Stimulated activated CD4-positive, alpha-beta T cell treated with anti-CD3 and anti-CD28 coated beads, Interleukin-15, amount 100 ng/mL, for 48 hours (primary cell): Measurements from ENCODE around the gene FZD2.
A peak's percentile ranks its signal among the peaks of the same experiment; 100 is the strongest.
"Not testable (repeated sequence)": the region's sequence is repeated elsewhere in the genome, so short reads cannot be mapped to it uniquely, and the experiment has no call there.

ENCODE experiments used
- DNase-seq, 2 donors: peaks; one replicate each; pipeline ENCODE4 v3.0.0-alpha.2; 2020; ENCODE audit warnings: low read depth in 2 of 2

The FZD2 gene

DNA sequence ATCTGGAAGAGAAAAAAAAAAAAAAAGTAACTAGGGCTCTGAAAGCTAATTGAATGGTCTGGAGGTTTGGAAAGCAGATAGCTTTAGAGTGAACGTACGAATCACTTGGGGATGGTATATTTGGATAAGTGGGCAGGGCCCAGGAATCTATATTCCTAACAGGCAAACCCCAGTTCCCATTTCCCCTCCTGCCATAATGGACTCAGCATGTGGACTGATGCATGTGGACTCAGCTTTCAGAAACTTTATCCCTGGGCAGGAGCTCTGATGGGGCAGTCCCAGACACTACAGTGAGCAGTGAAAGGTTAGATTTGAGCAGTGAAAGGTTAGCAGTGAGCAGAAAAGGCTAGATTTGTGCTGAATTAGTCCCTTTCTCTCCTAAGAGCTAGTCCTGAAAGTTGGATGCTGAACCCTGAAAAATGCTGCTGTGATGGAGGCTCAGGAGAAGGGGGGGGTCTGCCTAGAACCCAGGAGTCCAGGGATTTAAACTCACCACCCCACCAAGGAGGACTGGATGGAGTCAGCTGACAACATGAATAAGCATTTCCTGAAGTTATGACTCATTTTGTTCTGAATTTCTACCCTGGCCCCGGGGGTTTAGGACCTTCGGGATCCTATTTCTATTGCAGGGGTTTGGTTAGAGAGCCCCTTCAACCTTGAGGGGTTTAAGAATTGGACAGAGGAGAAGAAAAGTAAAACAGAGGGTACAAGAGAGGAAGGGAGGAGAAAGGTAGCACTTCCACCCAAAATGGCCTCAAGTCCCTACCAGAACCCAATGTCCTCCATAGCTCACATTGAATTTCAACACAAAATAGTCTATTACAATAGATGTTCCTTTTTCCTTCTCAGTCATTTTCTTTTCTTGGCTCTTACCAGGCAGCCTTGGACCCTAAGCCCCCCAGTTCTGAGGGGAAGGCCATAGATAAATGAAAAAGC, 10.3 kb upstream of the FZD2 start:
- no peak for DNase-seq

DNA sequence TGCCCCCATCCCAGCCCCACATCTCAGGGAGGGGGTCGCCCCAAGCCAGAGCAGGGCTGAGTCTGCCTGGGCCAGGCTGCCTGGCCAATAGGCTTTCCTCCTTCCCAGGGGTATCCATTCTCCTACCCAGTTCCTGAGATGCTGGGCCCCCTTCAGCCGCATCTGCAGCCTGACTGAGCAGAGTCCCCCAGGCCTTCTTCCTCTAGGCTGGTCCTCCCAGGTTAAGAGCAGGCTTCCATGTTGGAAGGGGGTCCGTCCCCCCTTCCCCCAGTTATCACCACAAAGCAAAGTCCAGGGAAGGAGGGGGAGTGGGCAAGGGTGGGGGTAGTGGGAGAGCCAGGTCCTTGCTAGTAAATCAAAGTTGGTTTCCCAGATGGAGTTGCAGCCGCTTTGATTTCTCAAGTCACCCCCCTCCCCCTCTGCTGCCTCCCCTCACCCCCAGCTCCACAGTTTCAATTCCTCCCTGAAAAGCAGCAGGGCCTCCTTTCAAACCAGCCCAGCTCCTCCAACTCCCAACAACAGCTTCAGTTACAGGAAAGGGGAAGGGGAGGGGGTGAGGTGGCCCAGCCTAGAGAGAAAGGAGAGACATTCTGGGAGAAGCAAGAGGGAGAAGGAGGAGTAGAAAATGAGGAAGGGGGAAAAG, 9.5 kb upstream of the FZD2 start:
- no peak for DNase-seq

DNA sequence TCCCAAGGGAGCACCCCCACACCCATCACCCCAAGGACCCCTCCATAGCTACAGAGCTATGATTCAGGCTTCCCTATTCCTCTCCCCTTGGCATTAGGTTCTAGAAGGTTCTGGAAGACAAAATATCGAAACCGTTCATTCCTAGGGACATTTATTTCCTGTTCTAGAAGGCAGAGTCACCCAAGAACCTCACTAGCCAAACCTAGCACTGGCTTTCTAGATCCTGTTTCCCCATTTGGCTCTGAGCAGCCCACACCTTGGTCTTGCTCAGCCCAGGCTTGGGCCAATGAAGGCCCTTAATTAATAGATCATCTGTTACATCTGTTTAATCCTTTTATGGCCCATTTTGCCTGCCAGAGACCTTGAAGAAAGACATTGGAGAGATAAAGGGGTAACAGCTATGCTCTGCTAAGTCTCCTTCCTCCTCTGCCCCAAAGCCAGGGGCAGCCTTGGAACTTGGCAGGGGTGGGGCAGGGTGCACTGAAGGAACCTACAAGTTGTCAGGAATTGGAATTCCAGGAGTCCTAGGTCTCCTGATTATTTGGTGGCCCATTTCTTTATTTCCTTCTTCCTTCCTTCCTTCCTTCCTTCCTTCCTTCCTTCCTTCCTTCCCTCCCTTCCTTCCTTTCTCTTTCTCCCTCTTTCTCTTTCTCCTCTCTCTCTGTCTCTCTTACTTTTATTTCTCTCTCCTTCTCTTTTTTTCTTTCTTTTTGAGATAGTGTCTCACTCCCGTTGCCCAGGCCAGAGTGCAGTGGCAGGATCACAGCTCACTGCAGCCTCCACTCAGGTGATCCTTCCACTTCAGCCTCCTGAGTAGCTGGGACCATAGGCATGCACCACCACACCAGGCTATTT, 8.7 kb upstream of the FZD2 start:
- no peak for DNase-seq

DNA sequence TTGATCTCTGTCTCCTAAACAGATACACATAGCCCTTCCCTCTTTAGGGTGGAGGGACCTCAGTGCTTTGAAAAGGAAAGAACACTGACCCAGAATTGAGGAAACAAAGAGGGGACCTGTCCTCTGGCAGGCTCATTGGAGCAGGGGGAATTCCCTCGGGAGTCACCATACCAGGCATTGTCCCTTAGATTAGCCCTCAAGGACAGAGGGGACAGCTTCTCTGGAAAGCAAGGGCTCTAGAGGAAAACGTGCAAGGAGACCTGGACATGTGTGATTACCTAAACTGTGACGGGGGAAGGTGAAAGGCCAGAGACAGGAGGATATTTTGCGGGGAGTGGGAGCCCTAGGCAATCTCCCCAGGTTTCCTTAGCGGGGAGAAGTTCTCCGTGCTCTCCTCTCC, 7.6 kb upstream of the FZD2 start:
- no peak for DNase-seq

DNA sequence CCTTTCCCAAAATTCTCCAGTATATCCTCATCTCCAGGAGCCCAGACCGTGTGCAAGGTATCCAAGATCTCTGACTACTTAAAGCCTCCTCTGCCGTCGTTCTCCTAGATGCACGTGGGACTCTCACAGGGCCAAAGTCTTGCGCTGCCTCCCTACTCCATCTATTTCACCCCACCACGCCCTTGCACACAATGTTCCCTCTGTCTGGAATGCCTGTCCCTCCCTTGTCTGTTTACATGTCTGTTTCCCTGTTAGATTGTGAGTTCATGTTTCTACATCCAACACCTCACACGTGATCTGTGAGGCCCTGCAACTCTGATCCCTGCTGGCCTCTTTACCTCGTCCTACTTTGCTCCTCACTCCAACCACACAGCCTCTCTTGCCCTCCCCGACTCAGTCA, 4.9 kb upstream of the FZD2 start:
- DNase-seq, result no peak

DNA sequence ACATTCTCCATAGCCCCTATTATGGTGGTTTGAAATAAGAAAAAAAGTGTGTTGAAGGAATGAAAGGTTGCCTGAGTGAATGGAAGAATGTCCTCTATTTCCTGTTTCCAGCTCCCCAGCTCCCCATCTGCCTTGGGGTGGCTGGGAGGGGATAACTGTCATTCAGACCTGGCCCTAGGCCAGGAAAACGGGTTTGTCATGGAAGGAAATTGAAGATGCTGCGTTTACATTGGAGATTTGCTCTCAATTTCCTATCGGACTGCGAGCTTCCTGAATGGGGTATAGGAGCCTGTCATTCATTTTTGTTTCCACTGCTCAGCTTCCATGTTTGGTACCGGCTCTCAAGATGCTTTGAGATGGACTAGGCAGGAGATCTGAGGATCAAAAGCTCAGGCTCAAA, 2.2 kb upstream of the FZD2 start:
- DNase-seq, result no peak

DNA sequence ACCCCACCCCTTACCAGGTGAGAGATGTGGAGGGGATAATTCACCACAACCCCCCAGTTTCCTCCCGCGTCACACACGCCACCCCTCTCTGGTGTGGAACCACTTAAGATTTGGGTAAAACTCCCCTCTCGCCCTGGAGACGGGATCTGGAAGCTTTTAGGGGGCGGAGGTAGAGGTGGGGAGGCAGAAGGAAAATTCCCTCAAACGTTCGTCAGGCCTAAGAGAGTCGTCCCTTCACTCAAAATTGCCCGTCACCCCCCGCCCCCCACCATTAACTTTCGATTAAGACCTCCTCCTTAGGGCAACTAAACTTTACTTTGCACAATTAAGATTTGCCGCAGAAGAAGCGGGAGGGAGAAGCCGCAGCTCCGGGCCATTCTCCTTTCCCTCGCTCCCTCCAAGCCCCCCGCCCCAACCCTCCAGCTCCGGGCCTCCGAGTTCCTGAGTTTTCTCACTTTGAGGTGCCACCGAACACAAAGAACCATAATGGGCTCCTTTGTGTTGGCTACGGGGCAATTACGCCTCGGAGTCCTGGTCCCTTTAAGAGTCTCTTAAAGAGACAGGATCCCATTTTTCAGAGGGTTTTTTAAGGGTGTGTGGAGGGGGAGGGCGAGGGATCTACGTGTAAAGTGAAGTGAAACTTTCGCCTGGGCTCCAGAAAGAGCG, 985 bp upstream of the FZD2 start:
- no peak for DNase-seq

DNA sequence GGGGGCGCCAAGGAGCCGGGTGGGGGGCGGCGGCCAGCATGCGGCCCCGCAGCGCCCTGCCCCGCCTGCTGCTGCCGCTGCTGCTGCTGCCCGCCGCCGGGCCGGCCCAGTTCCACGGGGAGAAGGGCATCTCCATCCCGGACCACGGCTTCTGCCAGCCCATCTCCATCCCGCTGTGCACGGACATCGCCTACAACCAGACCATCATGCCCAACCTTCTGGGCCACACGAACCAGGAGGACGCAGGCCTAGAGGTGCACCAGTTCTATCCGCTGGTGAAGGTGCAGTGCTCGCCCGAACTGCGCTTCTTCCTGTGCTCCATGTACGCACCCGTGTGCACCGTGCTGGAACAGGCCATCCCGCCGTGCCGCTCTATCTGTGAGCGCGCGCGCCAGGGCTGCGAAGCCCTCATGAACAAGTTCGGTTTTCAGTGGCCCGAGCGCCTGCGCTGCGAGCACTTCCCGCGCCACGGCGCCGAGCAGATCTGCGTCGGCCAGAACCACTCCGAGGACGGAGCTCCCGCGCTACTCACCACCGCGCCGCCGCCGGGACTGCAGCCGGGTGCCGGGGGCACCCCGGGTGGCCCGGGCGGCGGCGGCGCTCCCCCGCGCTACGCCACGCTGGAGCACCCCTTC, 484 bp downstream of the FZD2 start:
- DNase-seq, result peak; percentile 9 to 14

DNA sequence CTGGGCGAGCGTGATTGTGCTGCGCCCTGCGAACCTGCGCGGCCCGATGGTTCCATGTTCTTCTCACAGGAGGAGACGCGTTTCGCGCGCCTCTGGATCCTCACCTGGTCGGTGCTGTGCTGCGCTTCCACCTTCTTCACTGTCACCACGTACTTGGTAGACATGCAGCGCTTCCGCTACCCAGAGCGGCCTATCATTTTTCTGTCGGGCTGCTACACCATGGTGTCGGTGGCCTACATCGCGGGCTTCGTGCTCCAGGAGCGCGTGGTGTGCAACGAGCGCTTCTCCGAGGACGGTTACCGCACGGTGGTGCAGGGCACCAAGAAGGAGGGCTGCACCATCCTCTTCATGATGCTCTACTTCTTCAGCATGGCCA, 1.0 kb downstream of the FZD2 start:
- DNase-seq, result no peak

DNA sequence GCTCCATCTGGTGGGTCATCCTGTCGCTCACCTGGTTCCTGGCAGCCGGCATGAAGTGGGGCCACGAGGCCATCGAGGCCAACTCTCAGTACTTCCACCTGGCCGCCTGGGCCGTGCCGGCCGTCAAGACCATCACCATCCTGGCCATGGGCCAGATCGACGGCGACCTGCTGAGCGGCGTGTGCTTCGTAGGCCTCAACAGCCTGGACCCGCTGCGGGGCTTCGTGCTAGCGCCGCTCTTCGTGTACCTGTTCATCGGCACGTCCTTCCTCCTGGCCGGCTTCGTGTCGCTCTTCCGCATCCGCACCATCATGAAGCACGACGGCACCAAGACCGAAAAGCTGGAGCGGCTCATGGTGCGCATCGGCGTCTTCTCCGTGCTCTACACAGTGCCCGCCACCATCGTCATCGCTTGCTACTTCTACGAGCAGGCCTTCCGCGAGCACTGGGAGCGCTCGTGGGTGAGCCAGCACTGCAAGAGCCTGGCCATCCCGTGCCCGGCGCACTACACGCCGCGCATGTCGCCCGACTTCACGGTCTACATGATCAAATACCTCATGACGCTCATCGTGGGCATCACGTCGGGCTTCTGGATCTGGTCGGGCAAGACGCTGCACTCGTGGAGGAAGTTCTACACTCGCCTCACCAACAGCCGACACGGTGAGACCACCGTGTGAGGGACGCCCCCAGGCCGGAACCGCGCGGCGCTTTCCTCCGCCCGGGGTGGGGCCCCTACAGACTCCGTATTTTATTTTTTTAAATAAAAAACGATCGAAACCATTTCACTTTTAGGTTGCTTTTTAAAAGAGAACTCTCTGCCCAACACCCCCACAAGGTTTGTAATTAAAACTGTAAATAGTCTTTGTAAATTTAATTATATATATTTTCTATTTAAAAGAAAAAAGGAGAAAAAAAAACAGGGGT, 1.7 kb downstream of the FZD2 start:
- DNase-seq, result no peak

DNA sequence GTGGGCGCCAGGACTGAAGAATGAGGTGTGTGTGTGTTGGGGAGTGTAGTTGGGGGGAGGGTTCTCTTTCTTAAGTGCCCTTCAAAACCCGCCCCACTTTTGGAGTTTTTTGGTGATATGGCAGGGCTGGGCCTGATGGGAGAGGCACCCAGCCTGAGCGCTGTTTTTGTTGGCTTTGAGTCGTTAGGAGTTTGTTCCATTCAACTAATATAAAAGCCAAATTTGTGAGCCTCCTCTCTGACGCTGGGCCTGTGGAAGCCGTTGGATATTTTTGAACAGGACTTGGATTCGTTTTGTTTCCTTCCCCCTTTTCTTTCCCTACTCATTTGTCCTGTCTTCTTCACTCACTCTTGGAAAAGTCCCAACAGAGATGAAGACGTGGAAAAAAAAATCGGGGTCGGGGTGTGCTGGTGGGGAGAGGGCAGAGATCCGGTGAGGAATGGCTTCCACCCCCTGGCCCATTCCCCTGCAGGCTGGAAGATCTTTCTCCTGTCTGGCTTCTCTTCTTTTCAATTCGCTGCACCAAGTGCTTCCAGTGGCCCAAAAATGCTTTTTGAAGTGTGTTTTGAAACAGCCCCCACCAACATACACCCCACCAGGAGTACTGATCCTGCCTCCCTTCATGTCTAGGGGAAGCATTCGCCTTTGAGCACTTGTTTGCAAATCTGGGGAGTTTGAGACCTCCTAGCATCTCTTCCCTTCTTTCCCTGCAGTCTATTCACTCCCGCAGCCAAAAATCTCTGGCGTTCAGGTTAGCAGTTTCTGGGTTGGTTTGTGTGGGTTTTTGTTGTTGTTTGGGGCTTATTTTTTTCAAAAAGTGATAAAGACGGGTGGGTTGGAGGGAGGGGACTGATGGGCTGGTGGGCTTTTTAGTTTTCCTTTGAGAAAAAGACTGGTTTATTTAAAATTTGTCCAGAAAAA, 2.6 kb downstream of the FZD2 start:
- DNase-seq, result no peak

DNA sequence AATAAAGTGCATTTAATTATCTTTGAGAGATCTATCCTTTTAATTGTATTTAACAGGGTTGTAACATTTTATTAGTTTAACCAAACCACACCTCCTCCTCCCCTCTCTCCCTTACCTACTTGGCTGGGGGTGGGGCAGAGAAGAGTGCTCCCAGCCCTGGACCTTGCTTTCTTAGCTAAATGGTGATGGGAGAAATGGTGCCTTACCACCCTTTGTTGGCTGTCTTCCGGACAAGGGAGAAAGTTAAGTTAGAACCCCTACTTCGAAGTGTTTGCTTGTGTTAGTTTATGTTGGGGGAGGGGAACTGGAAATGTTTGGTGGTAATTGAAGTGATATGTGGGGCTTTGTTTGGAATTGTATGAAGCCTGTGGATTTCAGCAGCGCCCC, 3.9 kb downstream of the FZD2 start:
- no peak for DNase-seq

DNA sequence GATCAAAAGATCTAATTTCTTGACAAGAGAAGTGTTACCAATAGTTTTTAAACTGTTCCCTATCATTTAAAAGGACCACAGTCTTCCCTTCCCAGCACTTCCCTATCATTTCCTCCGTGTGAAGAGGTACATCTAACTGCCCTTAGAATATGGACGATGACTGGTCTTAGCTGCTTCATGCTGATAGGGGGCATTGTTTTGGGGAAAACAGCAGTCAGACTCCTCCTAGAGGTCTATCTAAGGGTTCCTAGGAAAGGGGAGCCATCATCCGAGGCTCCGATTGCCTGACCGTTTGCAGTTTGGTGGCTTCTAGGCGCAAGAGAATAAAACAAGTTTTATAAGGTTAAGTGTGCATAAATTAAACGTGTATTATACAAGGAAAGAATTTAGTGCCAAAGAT, 7.1 kb downstream of the FZD2 start:
- DNase-seq, result no peak

DNA sequence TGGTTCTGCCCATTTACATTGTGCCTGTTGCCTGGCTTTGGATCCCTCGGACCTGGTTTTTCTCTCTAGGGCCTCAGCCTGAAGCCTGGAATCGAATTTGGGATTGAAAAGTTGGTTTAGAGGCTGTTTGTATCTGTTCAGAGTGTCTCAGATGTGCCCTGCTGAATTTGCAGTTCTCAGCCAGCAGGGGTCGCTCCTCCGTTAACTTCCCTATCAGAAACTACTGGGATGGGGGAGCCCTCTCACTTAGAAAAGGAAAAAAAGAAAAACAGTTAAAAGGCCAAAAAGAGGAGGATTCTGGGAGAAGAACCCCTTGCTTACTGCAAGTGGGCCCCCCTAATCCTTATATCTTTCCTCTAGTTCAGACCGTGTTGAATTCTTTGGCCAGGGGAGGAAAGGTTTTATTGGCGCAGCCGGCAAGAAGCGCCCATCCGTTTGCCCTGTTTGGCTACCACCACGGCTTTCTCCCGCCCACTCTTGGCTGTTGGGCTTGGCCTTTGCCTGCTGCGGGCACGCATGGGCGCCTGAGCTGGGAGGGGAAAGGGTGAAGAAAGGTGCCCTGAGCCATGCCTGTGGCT, 8.7 kb downstream of the FZD2 start:
- DNase-seq, result no peak

DNA sequence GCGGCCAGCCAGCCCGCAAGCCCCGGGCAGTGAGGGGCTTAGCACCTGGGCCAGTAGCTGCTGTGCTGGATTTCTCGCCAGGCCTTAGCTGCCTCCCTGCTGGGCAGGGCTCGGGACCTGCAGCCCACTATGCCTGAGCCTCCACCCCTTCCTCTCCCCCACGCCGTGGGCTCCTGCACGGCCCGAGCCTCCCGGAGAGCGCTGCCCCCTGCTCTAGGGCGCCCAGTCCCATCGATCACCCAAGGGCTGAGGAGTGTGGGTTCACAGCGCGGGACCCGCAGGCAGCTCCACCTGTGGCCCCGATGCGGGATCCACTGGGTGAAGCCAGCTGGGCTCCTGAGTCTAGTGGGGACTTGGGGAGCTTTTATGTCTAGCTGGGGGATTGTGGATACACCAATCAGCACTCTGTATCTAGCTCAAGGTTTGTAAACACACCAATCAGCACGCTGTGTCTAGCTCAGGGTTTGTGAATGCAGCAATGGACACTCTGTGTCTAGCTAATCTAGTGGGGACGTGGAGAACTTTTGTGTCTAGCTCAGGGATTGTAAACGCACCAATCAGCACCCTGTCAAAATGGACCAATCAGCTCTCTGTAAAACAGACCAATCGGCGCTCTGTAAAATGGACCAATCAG, 11.1 kb downstream of the FZD2 start:
- DNase-seq, result not testable (repeated sequence)

DNA sequence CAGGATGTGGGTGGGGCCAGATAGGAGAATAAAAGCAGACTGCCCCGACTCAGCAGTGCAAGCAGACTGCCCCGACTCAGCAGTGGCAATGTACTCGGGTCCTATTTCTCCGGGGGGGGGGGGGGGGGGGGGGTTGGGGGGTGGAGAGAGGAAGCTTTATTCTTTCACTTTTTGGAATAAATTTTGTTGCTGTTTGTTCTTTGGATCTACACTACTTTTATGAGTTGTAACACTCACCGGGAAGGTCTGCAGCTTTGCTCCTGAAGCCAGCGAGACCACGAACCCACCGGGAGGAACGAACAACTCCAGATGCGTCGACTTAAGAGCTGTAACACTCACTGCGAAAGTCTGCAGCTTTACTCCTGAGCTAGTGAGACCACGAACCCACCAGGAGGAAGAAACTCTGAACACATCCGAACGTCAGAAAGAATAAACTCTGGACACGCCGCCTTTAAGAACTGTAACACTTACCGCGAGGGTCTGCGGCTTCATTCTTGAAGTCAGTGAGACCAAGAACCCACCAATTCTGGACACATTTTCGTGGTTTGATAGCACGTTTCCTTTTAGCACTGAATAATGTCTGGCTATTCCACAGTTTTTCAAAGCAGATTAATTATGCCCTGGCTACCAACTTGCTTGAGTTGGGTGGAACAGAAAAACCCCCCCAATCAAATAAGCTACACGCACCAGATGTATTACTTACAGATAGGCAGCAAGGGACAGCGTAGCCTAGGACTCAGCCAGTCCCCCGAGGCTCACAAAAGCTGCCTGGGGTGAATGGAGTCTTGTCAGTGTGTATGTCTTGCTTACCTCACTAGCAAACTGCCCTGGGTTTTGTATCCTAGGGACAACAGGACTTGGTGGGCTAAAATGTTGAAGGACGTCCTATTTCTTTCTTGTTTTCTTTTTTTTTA, 11.9 kb downstream of the FZD2 start:
- peak in 1 of 2 donors; percentile 8 for DNase-seq

DNA sequence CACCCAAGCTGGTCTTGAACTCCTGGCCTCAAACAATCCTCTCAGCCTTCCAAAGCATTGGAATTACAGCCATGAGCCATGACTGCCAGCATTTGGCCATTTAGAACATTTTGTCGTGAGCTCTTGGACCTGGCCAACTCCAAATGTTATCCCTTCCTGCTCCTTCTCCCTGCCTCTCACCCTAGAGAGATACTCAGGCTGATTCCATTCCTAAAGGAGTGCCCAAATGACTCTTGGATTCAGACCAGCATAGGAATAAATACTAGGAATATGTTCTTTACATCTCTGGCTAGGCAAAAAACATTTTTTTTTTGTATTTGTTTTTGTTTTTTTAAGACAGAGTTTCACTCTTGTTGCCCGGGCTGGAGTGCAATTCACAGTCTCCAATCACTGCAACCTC, 15.5 kb downstream of the FZD2 start:
- no peak for DNase-seq
